GM12872 (cell line): ENCODE data around the gene CTRL.

Experiments
- TF ChIP-seq, protein P1 (sequence below): IDR thresholded peaks from 3 replicates; pipeline ENCODE4 v1.5.1; 2011; ENCODE audit warnings: low read depth, mild to moderate bottlenecking, low read length, moderate library complexity; ENCODE audit not compliant: insufficient read depth

Gene CTRL

DNA sequence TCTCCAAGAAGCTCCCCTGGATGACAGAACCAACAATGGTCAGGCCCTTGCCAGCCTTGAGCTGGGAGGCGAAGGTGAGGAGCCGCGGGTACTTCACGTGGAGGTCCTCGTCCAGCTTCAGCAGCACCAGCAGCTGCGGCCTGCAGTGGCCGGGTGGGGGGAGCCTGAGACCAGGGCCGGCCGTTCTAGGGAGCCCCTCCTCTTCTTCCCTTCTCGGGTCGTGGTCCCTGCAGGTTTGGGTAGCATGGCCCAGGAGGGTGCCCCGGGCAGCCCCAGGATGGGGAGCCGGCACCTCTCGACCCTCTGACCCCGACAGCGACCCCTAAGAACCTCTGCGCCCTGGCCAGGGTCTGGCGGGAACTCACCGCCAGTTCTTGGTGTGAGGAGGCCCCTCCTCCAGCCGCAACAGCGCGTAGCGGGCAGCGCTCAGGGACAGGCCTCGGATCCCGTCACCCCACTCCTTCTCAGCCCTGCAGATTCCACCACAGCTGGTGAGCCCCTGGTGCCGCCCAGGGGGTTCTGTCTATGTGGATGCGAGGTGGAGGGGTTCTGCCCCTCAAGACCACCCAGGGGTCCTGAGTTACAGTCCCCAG lies 15.4 kb upstream of the CTRL start:
- TF ChIP-seq, protein P1, sequence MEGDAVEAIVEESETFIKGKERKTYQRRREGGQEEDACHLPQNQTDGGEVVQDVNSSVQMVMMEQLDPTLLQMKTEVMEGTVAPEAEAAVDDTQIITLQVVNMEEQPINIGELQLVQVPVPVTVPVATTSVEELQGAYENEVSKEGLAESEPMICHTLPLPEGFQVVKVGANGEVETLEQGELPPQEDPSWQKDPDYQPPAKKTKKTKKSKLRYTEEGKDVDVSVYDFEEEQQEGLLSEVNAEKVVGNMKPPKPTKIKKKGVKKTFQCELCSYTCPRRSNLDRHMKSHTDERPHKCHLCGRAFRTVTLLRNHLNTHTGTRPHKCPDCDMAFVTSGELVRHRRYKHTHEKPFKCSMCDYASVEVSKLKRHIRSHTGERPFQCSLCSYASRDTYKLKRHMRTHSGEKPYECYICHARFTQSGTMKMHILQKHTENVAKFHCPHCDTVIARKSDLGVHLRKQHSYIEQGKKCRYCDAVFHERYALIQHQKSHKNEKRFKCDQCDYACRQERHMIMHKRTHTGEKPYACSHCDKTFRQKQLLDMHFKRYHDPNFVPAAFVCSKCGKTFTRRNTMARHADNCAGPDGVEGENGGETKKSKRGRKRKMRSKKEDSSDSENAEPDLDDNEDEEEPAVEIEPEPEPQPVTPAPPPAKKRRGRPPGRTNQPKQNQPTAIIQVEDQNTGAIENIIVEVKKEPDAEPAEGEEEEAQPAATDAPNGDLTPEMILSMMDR, result no peak

DNA sequence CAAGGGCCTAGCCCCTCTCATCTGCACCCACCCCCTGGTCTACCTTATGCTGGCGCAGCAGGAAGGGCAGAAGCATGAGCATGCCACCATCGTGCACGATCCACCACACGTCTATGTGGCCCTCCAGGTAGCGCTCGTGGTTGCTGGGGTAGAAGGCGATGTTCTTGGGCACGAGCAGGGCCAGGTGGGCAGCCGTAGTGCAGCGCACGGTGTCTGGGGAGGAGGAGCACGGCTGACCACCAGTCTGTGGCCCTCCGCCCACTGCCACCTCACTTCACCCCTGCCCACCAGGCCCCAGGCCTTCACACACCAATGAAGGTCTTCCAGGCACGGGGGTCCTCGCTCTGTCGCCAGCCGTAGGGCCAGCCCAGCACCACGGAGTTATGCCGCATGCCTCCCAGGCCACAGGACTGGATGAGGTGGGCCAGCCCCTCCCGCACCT lies 14.5 kb upstream of the CTRL start:
- TF ChIP-seq, protein P1, result no peak

DNA sequence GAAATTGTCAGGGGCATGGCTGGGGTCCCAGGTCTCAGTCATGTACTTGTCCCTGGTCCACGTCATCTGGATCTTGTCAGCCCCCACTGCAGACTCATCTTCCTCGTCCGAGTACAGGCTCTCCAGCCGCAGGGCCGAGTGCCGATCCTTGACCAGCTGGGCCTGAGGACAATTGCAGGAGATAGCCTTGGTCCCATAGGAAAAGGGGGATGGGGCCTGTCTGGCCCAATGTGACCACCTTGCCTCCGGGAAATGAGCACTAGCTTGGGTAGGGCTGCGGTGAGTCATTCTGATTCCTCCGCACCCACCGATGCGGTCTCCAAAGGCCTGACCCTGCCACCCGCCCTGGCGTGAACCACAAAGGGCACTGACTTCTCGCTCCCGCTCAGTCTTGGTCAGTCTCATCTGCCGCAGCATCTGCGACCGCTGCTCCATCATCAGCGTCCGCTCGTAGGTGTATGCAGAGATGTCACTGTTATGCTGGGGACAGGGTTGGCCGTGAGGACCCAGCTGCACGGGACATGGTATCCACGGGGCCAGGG lies 13.8 kb upstream of the CTRL start:
- TF ChIP-seq, protein P1, result no peak

DNA sequence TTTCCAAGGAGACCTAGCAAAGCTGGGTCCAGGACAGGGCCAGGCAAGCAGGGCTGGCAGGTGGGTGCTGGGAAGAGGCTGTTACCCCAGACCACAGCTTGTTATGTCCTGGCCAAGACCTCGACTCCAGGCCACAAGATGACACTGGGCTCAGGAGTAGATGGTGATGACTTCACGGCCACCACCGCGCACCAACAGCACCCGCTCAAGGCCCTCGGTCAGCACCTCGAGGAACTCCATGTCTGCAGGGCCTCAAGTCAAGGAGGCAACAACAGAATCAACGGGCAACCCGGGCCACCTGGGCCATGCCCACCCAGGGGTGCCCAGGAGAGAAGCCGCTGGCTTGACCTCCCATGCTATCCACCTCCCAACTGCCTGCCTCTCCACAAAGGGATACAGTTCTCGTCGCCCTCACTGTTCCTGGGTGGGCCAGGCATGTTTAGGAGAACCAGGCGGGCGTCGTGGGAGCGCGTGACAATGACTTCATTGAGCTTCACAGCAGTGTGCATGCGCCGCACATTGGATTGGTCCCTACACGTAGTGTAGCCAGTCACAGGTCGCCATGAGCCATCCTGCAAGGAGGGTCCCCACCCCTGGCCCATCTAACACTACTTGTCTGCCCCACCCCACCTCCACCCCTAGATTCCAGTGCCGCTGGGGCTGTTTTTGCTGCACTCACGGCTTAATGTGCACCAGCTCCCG lies 13.2 kb upstream of the CTRL start:
- TF ChIP-seq, protein P1, result no peak

DNA sequence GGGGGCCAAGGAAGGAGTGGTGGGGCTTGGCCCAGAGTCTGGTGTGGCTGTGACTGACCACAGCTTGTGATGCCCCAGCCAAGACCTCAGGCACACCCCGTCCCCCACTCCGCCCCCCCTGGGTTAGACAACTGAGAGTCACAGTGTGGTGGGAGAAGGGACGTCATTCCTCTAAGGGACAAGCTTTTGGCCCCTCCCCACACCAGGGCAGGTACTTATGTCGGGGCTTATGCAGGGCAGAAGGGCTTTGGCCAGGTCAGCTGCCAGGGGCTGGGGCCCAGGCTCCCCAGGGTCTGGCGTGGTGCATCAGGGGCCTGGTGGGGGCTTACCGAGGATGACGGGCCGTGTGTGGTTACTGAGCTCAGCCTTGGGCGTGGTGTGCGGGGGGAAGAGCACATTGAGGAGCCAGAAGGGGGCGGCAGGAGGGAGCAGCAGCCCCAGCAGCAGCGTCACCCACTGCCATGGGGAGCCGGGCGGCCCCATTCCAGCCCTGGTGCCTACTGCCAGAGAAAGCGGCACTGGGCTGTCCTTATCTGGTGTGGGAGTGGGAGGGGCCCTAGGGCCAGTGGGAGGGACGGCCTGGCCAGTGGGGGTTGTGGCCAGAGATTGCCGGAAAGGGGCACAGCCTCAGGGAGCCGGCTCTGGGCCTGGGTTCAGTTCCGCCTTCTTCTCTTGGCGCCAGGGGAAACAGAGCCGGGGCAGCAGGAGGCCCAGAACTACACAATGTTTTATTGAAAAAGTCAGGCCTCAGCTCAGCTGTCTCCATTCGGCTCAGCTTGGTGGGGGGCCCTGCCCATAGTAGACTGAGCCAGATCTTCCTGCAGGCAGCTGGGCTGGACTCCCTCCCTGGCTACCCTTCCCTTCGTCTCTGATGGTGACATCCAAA lies 12.2 kb upstream of the CTRL start, which contains the start of gene LCAT:
Gene LCAT, minus strand, starts transcription at position 502 of the 886 bp plus-strand sequence. Its CDS starts 19 bp downstream, at position 483.
- TF ChIP-seq, protein P1, result no peak

DNA sequence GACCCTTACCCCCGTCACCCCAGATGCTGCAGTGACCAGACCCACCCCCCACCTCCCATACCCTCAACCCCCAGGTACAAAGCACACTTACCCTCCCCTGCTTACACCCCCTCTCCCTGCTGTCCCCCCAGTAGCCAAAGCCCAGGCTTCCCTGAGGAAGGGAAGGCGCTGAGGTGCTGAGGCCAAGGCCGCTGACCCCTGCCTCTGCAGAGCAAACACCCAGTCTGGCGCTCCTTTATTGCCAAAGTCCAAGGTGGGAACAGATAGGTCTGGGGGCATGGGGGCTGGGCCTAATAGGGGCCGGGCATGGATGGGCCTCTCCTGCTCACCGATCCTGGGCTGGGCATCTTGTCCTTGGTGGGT lies 11.6 kb upstream of the CTRL start:
- TF ChIP-seq, protein P1, result no peak
